Lower leg skin (tissue), 4 donors: ENCODE measurements around the gene COX7B2. TPM values are rescaled to one million over a fixed set of nuclear protein-coding genes. Genes with fewer than 3 reads are reported as not detected.

Experiments used
- DNase-seq, 2 donors: peaks; one replicate each; pipeline ENCODE4 v3.0.0-alpha.2; 2019; ENCODE audit warnings: low spot score in 2 of 2
- H3K4me3 ChIP-seq: fragments of 200-600 bp; sonication (generic); 2 replicates; pipeline ENCODE4 v1.5.1; 2017; ENCODE audit warnings: mild to moderate bottlenecking, low read depth; ENCODE audit not compliant: poor library complexity, severe bottlenecking
- CTCF ChIP-seq, 3 donors: fragments of 450-650 bp; IDR thresholded peaks; one replicate each; pipeline ENCODE4 v1.5.1; 2016; ENCODE audit warnings: antibody characterized with exemption in 3 of 3, mild to moderate bottlenecking in 3 of 3, moderate library complexity in 2 of 3
- POLR2A ChIP-seq, 2 donors: fragments of 450-650 bp; IDR thresholded peaks; one replicate each; pipeline ENCODE4 v1.6.1; 2016 to 2017; ENCODE audit warnings: antibody characterized with exemption in 2 of 2, mild to moderate bottlenecking in 1 of 2, moderate library complexity in 1 of 2
- WGBS, 2 donors: methylation state at CpG; one replicate each; pipeline ENCODE4 v1.1.5; 2018; 5-methylcytosine and 5-hydroxymethylcytosine counted together
- intact Hi-C: fragments of 100-400 bp; cut with DNase I; formaldehyde crosslinking; loops from one replicate; pipeline ENCODE4 v1.15.0; 2023; ENCODE audit warnings: low total_unique reads
- total RNA-seq, 4 donors: library from RNA; depleted of rRNA; stranded (reverse); fragments of >200 nt; gene quantifications; one replicate each; pipeline ENCODE4 v1.1.0, GENCODE V29; 2016

The COX7B2 gene
- total RNA-seq, 4 donors from 2014 or later = not detected

GRCh38 chr4:46830971-46831454 lies 78.0 kb downstream of the COX7B2 start:
- H3K4me3 ChIP-seq = no peak overlapping the region
- DNase-seq = no peak
- TF ChIP-seq POLR2A (IDR thresholded peaks at IDR 0.05) = no peak
- TF ChIP-seq CTCF (IDR thresholded peaks at IDR 0.05) = no peak
- 86 to 93% methylated on average over 13 to 21 of the region's 24 CpGs for WGBS, 2 donors
- intact Hi-C loops = no loop called here

- no peak overlapping the region for H3K4me3 ChIP-seq
- TF ChIP-seq CTCF (IDR thresholded peaks at IDR 0.05) (no peak), POLR2A (IDR thresholded peaks at IDR 0.05) (no peak)
- intact Hi-C loops = no loop called here
- no peak for DNase-seq
- 82 to 89% methylated on average over 6 of the region's 6 CpGs for WGBS, 2 donors
Measured at GRCh38 chr4:46820154-46820553, 88.9 kb downstream of the COX7B2 start.

GRCh38 chr4:46819095-46819494 lies 90.0 kb downstream of the COX7B2 start:
- intact Hi-C loops = no loop called here
- 91 to 98% methylated on average over 3 of the region's 3 CpGs for WGBS, 2 donors
- TF ChIP-seq CTCF (IDR thresholded peaks at IDR 0.05) (no peak), POLR2A (IDR thresholded peaks at IDR 0.05) (no peak)
- no peak for DNase-seq
- no peak overlapping the region for H3K4me3 ChIP-seq

- DNase-seq = no peak
- TF ChIP-seq POLR2A (IDR thresholded peaks at IDR 0.05) (no peak), CTCF (IDR thresholded peaks at IDR 0.05) (no peak)
- intact Hi-C loops = no loop called here
- no peak overlapping the region for H3K4me3 ChIP-seq
- 73 to 77% methylated on average over 4 of the region's 4 CpGs for WGBS, 2 donors
Measured at GRCh38 chr4:46818604-46819003, 90.4 kb downstream of the COX7B2 start.

- DNase-seq = no peak
- H3K4me3 ChIP-seq = no peak overlapping the region
- intact Hi-C loops = no loop called here
- no peak for TF ChIP-seq CTCF (IDR thresholded peaks at IDR 0.05)
- TF ChIP-seq POLR2A (IDR thresholded peaks at IDR 0.05) = no peak
- 78 to 97% methylated on average over 1 of the region's 1 CpG for WGBS, 2 donors
Measured at GRCh38 chr4:46817806-46818205, 91.2 kb downstream of the COX7B2 start.

GRCh38 chr4:46804781-46805413 lies 104.1 kb downstream of the COX7B2 start:
- intact Hi-C loops = no loop called here
- no peak overlapping the region for H3K4me3 ChIP-seq
- no peak for TF ChIP-seq CTCF (IDR thresholded peaks at IDR 0.05)
- no peak for TF ChIP-seq POLR2A (IDR thresholded peaks at IDR 0.05)
- no peak for DNase-seq
- 93 to 95% methylated on average over 19 to 24 of the region's 24 CpGs for WGBS, 2 donors
